Measurements from ENCODE around the gene SNRNP70. TPM values are rescaled to one million over a fixed set of nuclear protein-coding genes. Genes with fewer than 3 reads are reported as not detected.

The SNRNP70 gene
- polyA plus RNA-seq, 3 donors = 299 to 461 (median 336) TPM

DNA sequence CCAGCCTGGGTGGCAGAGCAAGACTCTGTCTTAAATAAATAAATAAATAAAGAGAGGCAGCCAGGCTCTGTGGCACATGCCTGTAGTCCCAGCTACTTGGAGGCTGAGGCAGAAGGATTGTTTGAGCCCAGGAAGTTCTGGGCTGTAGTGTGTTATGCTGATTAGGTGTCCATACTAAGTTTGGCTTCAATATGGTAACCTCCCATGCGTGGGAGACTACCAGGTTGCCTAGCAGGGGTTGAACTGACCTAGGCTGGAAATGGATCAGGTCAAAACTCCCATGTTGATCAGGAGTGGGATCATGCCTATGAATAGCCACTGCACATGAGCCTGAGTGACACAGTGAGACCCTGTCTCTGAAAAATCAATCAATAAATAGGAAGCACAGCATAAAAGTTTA is 4.0 kb upstream of the SNRNP70 start:
- no peak for DNase-seq (ENCODE audit: extremely low read depth in 1 of 11, low read depth in 9 of 11, low spot score in 4 of 11)

GRCh38 chr19:49084206-49085019 is 838 bp upstream of the SNRNP70 start:
- DNase-seq (ENCODE audit: extremely low read depth in 1 of 11, low read depth in 9 of 11, low spot score in 4 of 11) = no peak

GRCh38 chr19:49085868-49086232 is 599 bp downstream of the SNRNP70 start:
- no peak for DNase-seq (ENCODE audit: extremely low read depth in 1 of 11, low read depth in 9 of 11, low spot score in 4 of 11)

DNA sequence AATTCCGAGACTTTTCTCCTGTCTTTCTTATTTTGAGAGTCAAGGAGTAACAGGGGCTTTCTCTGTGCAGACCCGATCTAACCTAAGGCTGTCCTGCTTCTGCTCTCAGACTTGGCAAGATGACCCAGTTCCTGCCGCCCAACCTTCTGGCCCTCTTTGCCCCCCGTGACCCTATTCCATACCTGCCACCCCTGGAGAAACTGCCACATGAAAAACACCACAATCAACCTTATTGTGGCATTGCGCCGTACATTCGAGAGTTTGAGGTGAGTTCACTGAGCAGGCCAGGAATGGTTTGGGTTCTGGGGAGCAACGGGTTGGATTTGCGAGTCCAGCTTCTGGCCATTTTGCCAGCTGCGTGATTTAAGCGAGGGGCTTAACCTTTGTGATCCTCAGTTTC is 1.0 kb downstream of the SNRNP70 start:
- DNase-seq (ENCODE audit: extremely low read depth in 1 of 11, low read depth in 9 of 11, low spot score in 4 of 11) = no peak

GRCh38 chr19:49091391-49092038 is 6.3 kb downstream of the SNRNP70 start:
- no peak for DNase-seq (ENCODE audit: extremely low read depth in 1 of 11, low read depth in 9 of 11, low spot score in 4 of 11)

DNA sequence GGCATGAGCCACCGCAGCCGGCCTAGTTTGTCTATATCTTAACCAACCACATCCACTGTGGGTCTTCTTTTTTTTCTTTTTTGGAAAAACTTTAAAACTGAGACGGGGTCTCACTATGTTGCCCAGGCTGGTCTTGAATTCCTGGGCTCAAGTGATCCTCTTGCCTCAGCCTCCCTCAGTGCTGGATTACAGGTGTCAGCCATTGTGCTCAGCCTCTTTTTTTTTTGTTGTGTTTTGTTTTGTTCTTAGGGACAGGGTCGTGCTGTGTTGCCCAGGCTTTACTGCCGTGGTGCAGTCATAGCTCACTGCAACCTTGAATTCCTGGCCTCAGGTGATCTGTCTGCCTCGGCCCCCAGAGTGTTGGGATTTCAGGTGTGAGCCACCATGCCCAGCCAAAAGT is 7.4 kb downstream of the SNRNP70 start:
- DNase-seq (ENCODE audit: extremely low read depth in 1 of 11, low read depth in 9 of 11, low spot score in 4 of 11) = no peak

GRCh38 chr19:49094505-49095482 is 9.5 kb downstream of the SNRNP70 start:
- no peak for DNase-seq (ENCODE audit: extremely low read depth in 1 of 11, low read depth in 9 of 11, low spot score in 4 of 11)

GRCh38 chr19:49097453-49098288 is 12.4 kb downstream of the SNRNP70 start:
- peak in 4 of 11 donors; percentile 54 to 65 (median 64) for DNase-seq (ENCODE audit: extremely low read depth in 1 of 11, low read depth in 9 of 11, low spot score in 4 of 11)

- DNase-seq (ENCODE audit: extremely low read depth in 1 of 11, low read depth in 9 of 11, low spot score in 4 of 11) = no peak
Measured at GRCh38 chr19:49098795-49099194, 13.5 kb downstream of the SNRNP70 start.

- no peak for DNase-seq (ENCODE audit: extremely low read depth in 1 of 11, low read depth in 9 of 11, low spot score in 4 of 11)
Measured at GRCh38 chr19:49101160-49101559, 15.9 kb downstream of the SNRNP70 start.

DNA sequence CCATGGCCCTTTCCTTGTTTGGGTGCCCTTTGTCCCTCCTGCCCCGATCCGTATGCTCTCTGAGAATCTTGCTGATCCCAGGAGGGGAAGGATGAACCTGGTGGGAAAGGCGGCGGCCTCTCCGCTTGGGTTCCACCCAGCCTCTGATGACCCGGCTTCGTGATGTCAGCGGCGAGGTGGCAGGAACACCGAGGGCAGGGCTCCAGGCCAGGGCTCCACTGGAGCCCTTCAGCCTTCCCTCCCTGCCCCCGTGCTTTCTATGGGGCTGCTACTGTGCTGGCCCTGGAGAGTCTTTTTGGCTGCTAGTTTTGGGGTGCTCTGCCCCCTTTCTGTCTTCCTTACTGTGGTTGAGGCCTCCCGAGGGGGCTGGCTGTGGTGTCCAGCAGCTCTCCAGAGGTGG is 17.1 kb downstream of the SNRNP70 start:
- no peak for DNase-seq (ENCODE audit: extremely low read depth in 1 of 11, low read depth in 9 of 11, low spot score in 4 of 11)

DNA sequence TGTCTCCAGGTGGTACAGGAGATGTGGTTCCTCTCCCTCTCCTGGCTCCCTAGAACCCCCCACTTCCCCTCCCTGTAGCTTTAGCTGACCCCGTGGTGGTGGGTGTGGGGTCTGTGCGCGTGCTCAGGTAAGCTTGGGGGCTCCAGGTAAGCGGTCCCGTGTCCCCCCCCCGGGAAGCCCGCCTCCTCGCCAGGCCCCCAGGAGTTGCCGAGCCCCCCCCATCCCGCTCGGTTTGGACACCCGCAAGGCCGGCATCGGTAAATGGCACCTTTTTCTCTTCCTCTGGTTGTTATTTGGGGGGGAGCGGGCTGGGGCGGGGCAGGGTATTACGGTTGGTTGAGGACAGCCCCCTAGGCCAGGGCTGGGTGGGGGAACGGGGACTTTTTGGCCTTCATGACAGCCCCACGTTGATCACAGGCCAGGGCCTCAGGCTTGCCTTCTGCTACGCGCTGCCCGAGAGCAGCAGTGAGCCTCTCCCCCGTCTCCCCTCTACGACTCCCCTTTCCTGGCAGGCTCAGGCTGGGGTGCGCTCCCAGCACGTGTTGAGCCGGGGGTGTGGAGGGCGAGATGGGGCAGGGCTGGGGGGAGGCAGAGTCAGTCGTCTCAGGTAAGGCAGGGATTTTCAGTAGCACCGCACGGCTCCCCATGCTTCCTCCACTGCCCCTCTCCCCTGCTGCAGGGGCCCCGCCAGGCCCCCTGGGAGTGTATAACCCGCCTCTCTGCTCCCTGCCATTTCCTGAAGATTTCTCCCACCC is 18.3 kb downstream of the SNRNP70 start:
- no peak for DNase-seq (ENCODE audit: extremely low read depth in 1 of 11, low read depth in 9 of 11, low spot score in 4 of 11)

GRCh38 chr19:49104229-49104864 is 19.1 kb downstream of the SNRNP70 start:
- DNase-seq (ENCODE audit: extremely low read depth in 1 of 11, low read depth in 9 of 11, low spot score in 4 of 11) = peak in 3 of 11 donors; percentile 43 to 57 (median 48)

DNA sequence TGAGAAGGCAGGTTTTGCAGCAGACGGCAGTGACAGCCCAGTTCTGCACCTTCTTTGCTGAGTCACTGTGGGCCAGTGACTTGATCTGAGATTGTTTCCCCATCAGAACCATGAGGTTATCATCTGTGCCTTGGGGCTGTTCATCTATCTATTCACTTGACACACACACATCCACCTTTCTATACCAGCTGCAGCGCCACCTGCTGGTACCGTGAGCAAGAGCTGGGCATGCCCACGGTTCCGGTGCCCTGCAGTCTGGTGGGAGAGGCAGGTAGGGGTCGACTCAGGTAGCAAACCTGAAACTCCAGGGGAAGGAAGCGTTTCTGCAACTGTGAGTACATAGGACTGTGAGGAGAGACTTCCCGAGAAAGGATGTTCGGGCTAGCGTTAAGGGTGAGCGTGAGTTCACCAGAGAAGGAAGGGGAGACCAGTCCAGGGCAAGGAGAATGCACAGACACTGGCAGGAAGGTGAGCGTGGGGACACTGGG is 21.4 kb downstream of the SNRNP70 start:
- DNase-seq (ENCODE audit: extremely low read depth in 1 of 11, low read depth in 9 of 11, low spot score in 4 of 11) = peak in 1 of 11 donors; percentile 38

GRCh38 chr19:49107625-49108459 is 22.6 kb downstream of the SNRNP70 start:
- no peak for DNase-seq (ENCODE audit: extremely low read depth in 1 of 11, low read depth in 9 of 11, low spot score in 4 of 11)

- no peak for DNase-seq (ENCODE audit: extremely low read depth in 1 of 11, low read depth in 9 of 11, low spot score in 4 of 11)
Measured at GRCh38 chr19:49109051-49109450, 23.8 kb downstream of the SNRNP70 start.

Data from renal cortex interstitium (tissue), 11 donors.